ENCODE measurements around the gene PRR29.
"Not testable (repeated sequence)": the region's sequence is repeated elsewhere in the genome, so short reads cannot be mapped to it uniquely, and the experiment has no call there.

PRR29 gene

DNA sequence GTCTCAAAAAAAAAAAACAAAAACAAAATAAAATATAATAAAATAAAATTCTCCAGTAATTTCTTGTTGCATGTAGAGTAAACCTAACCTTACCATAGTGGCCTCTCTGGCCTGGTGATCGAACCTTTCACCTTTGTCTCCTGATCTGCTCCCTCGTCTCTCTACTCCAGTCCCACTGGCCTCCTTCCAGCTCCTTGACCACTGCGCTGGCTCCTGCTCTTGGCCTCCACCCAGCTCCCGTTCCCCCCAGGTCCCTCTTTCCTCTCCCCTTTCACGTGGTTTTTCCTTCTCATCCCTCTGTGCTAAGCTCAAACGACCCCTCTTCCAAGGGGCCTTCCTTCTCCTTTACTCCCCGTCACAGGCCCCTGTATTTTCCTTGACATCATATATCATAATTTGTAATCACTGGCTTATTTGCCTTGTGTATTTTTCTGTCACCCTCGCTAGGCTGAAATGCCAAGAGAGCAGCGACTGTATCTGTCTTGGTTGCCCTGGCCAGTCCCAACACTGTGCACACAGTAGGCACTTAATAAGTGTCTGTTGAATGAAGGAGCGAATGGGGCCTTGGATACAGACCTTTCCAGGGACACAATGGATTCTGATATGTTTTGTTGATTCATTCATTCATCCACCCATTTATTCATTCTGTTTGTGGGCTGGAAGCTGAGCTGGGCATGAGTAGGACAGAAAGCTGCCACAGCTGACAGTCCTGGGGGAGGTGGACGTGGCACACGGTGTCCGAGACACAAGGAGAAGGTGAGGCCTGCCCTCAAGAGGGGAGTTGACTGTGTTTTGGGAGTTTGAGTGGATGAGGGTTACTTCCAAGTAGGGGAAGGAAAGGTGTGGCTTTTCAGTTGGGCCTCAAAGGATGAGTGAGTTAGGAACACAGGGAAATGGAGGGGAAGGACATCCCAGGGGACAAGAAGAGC lies 19.6 kb upstream of the PRR29 start:
- TF ChIP-seq GABPA (IDR thresholded peaks at IDR 0.05; ENCODE audit: low read depth) (no peak), SPI1 (IDR thresholded peaks at IDR 0.05; ENCODE audit: borderline replicate concordance, low read depth) (no peak), REST (IDR thresholded peaks at IDR 0.05; ENCODE audit: insufficient replicate concordance, low read depth) (no peak), POLR2AphosphoS5 (IDR thresholded peaks at IDR 0.05; ENCODE audit: low read depth) (no peak)
- TF ChIP-seq, protein P1, sequence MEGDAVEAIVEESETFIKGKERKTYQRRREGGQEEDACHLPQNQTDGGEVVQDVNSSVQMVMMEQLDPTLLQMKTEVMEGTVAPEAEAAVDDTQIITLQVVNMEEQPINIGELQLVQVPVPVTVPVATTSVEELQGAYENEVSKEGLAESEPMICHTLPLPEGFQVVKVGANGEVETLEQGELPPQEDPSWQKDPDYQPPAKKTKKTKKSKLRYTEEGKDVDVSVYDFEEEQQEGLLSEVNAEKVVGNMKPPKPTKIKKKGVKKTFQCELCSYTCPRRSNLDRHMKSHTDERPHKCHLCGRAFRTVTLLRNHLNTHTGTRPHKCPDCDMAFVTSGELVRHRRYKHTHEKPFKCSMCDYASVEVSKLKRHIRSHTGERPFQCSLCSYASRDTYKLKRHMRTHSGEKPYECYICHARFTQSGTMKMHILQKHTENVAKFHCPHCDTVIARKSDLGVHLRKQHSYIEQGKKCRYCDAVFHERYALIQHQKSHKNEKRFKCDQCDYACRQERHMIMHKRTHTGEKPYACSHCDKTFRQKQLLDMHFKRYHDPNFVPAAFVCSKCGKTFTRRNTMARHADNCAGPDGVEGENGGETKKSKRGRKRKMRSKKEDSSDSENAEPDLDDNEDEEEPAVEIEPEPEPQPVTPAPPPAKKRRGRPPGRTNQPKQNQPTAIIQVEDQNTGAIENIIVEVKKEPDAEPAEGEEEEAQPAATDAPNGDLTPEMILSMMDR (IDR thresholded peaks at IDR 0.05; ENCODE audit: insufficient read depth, low read length) = no peak
- DNase-seq (ENCODE audit: low read depth in 1 of 2, low spot score in 1 of 2) = no peak
- Histone ChIP-seq H3K27ac (replicated peaks) (no peak overlapping the region), H3K4me3 (replicated peaks; ENCODE audit: insufficient read depth, low read length) (no peak overlapping the region), H3K27me3 (ENCODE audit: insufficient read depth, poor library complexity, severe bottlenecking) (no peaks in the 10 kb centered on the region)

- not testable (repeated sequence) for H3K27ac ChIP-seq (replicated peaks); H3K4me3 ChIP-seq (replicated peaks; ENCODE audit: insufficient read depth, low read length); DNase-seq (ENCODE audit: low read depth in 1 of 2, low spot score in 1 of 2); H3K27me3 ChIP-seq (ENCODE audit: insufficient read depth, poor library complexity, severe bottlenecking)
Measured at GRCh38 chr17:63982641-63983040, 15.5 kb upstream of the PRR29 start.

DNA sequence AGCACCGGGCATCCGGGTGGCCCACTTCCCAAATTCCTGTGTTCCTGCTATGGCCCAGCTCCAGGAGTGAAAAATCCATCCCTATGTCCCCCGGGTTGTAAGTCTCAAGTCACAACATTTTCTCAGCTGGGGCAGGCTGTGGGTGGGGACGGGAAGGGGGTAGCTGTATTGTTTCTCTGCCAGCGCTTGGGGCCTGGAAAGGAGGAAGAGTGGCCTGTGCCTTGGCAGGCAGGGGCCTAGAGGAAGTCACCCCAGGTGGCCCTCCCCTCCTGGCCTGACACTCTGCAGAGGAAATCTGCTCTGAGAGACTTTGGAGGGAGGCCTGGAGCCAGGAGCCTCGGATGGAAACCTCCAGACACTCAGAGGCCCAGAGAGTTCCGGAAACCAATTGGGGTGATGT lies 14.8 kb upstream of the PRR29 start:
- Histone ChIP-seq H3K27me3 (ENCODE audit: insufficient read depth, poor library complexity, severe bottlenecking) (no peaks in the 10 kb centered on the region), H3K27ac (replicated peaks) (0 out of 2 replicates have a peak overlapping the region, but pooled peaks have one; percentile 4), H3K4me3 (replicated peaks; ENCODE audit: insufficient read depth, low read length) (no peak overlapping the region)
- TF ChIP-seq, protein P1 (IDR thresholded peaks at IDR 0.05; ENCODE audit: insufficient read depth, low read length) = no peak
- TF ChIP-seq SPI1 (IDR thresholded peaks at IDR 0.05; ENCODE audit: borderline replicate concordance, low read depth) = peak; percentile 51; the same call in 1 of the 2 replicates
- peak in 1 of 2 experiments; percentile 76 for DNase-seq (ENCODE audit: low read depth in 1 of 2, low spot score in 1 of 2)

DNA sequence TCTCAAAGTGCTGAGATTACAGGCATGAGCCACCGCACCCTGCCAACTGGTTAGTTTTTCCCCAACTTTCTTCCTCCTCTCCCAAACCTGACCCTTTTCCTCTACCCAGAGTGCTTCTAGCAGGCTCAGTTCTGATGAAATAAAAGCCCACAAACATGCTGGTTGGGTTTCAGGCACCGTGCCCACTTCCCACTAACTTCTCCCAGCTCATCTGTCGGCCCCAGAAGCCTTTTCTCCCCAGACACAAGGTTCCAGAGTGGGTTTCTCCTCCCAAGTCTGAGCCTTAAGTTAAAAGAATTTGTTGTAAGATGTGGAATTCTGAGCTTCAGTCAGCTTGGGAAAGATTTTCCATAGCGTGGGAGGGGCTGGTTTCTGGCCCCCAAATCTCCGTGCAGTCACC lies 13.9 kb upstream of the PRR29 start:
- H3K4me3 ChIP-seq (replicated peaks; ENCODE audit: insufficient read depth, low read length) = no peak overlapping the region
- peak in 1 of 2 experiments; percentile 22 for DNase-seq (ENCODE audit: low read depth in 1 of 2, low spot score in 1 of 2)
- no peak for TF ChIP-seq GABPA (IDR thresholded peaks at IDR 0.05; ENCODE audit: low read depth)
- no peak for TF ChIP-seq POLR2AphosphoS5 (IDR thresholded peaks at IDR 0.05; ENCODE audit: low read depth)
- no peak for TF ChIP-seq REST (IDR thresholded peaks at IDR 0.05; ENCODE audit: insufficient replicate concordance, low read depth)
- TF ChIP-seq SPI1 (IDR thresholded peaks at IDR 0.05; ENCODE audit: borderline replicate concordance, low read depth) = no peak
- TF ChIP-seq, protein P1 (IDR thresholded peaks at IDR 0.05; ENCODE audit: insufficient read depth, low read length) = no peak
- H3K27ac ChIP-seq (replicated peaks) = no peak overlapping the region
- H3K27me3 ChIP-seq (ENCODE audit: insufficient read depth, poor library complexity, severe bottlenecking) = no peaks in the 10 kb centered on the region

All from HL-60 (cell line).